Uterus (tissue), 2 donors: Measurements from ENCODE around the gene BRINP3.

ENCODE experiments used
- POLR2A ChIP-seq, 2 donors: fragments of 450-650 bp; IDR thresholded peaks; one replicate each; pipeline ENCODE4 v1.6.1; 2016; ENCODE audit warnings: antibody characterized with exemption in 2 of 2, mild to moderate bottlenecking in 1 of 2, moderate library complexity in 1 of 2
- TF ChIP-seq, protein P1 (sequence below), 4 experiments: fragments of 200-600 bp in 2 of 4; fragments of 450-650 bp in 2 of 4; sonication (generic) in 2 of 4; IDR thresholded peaks; one replicate each; pipeline ENCODE4 v1.5.1; 2016 to 2019; ENCODE audit warnings: antibody characterized with exemption in 4 of 4, mild to moderate bottlenecking in 2 of 4, moderate library complexity in 1 of 4

DNA sequence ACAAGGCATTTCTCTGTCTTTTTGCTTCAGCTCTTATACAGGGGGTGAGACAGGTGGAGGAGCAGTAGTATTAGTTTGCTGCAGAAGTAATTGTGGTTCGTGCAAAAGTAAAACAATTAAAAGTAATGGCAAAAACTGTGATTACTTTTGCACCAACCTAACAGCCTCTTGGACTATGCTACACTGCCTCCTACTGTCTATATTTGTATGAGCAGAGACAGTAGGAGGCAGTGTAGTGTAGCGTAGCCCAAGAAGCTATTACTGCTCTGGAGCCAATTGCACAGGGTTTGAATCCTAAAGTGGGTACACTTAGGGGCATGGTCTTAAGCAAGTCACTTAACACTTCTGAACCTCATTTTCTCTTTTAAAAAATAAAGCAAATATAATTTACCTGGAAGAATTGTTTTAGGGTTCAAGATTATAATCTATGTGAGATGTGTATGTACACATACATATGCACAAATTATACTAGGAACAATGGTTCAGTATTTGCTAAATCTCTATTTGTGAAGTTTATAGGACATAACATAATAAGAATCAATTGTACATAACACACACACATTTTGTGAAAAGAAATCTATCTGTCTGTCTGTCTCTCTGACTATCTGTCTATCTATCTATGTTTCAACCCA is 103.8 kb downstream of the BRINP3 start:
- TF ChIP-seq, protein P1, sequence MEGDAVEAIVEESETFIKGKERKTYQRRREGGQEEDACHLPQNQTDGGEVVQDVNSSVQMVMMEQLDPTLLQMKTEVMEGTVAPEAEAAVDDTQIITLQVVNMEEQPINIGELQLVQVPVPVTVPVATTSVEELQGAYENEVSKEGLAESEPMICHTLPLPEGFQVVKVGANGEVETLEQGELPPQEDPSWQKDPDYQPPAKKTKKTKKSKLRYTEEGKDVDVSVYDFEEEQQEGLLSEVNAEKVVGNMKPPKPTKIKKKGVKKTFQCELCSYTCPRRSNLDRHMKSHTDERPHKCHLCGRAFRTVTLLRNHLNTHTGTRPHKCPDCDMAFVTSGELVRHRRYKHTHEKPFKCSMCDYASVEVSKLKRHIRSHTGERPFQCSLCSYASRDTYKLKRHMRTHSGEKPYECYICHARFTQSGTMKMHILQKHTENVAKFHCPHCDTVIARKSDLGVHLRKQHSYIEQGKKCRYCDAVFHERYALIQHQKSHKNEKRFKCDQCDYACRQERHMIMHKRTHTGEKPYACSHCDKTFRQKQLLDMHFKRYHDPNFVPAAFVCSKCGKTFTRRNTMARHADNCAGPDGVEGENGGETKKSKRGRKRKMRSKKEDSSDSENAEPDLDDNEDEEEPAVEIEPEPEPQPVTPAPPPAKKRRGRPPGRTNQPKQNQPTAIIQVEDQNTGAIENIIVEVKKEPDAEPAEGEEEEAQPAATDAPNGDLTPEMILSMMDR (IDR thresholded peaks at IDR 0.05) = no peak
- TF ChIP-seq POLR2A (IDR thresholded peaks at IDR 0.05) = no peak
